NCI-H345 treated with DMSO at 0.1 percent for 48 hours (cell line): ENCODE results near the gene NDUFS5.
"Not testable (repeated sequence)": the region's sequence is repeated elsewhere in the genome, so short reads cannot be mapped to it uniquely, and the experiment has no call there.

Source experiments
- DNase-seq: peaks from one replicate; lab custom pipeline; 2025; ENCODE audit not compliant: unreplicated experiment; lab: John Stamatoyannopoulos, UW

NDUFS5 gene

DNA sequence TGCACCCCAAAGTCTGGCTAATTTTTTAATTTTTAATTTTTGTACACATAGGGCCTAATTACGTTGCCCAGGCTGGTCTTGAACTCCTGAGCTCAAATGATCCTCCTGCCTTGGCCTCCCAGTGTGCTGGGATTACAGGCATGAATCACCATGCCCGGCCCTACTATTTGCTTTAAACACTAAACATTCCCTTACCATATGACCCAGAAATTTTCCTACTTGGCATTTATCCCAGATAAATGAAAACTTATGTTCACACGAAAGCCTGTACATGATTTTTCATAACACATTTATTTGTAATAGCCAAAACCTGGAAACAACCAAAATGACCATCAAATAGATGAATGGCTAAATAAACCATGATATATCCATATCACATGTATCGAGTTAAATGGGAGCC, 35.8 kb downstream of the NDUFS5 start:
- no peak for DNase-seq

DNA sequence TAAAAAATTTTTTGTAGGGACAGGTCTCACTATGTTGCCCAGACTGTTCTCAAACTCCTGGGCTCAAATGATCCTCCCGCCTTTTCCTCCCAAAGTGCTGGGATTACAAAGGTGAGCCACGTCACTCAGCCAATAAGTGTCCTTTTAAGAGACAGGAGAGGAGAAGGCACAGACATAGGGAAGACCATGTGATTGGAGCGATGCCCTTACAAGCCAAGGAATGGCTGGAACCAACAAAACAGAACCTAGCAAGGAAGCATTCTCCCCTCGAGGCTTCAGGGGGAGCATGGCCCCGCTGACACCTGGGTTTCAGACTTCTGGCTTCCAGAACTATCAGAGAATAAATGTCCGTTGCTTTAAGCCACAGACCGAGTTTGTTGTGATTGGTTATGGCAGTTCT, 37.0 kb downstream of the NDUFS5 start:
- DNase-seq: no peak

DNA sequence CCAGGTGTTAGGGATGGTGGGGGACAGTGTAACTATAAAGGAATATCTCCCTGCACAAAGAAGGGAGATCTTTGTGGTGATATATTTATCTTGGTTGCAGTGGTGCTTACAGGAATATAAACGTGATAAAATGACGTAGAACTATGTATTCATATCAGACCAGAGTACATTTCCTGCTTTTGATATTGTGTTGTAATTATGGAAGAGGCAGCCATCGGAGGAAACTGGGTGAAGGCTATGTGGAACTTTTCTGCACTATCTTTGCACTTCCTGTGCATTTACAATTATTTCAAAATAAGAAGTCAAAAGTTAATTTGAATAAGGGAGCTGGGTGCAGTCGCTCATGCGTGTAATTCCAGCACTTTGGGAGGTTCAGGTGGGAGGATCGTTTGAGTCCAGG, 37.6 kb downstream of the NDUFS5 start:
- no peak for DNase-seq

DNA sequence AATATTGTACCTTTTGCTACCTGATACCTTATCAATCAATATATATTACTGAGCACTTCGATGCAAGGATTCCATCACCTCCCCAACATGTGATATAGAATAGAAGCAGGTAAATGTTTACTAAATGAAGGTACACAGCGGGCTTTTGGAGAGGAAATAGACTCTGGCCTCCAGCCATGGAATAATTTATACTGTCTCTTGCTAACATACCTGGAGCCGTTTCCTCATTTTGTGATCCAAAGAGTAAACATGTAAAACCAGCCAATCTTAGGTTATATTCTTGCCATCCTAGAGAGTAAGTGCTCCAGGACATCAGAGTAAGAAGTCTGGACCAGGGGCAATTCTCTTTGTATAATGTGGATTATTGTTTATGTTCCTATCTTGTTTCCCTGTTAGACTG, 39.4 kb downstream of the NDUFS5 start:
- no peak for DNase-seq

DNA sequence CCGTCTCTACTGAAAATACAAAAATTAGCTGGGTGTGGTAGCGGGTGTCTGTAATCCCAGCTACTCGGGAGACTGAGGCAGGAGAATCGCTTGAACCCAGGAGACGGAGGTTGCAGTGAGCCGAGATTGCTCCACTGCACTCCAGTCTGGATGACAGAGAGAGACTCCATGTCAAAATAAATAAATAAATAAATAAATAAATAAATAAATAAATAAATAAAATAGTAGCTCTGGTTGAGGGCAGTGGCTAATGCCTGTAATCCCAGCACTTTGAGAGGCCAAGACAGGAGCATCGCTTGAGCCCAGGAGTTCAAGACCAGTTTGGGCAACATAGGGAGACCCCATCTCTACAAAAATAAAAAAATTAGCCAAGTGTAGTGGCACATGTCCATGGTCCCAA, 42.1 kb downstream of the NDUFS5 start:
- not testable (repeated sequence) for DNase-seq

DNA sequence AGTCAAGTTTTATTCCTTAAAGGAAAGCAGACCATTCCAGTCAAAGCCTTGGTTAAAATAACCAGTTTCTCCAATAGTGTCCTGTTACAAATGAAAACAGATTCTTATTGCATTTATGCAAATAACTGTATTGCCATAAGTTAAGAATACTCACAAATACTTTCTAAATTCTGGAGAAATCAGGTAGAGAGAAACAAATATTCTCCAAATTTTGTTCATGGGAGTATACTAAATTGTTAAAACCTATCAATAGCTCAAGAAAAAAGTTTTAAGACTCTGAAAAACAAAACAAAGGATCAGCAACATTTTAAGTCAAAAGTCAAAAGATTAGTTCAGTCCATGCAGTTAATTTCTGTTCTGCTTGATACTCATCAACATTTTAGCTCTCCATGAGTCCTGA, 45.4 kb downstream of the NDUFS5 start:
- not testable (repeated sequence) for DNase-seq

DNA sequence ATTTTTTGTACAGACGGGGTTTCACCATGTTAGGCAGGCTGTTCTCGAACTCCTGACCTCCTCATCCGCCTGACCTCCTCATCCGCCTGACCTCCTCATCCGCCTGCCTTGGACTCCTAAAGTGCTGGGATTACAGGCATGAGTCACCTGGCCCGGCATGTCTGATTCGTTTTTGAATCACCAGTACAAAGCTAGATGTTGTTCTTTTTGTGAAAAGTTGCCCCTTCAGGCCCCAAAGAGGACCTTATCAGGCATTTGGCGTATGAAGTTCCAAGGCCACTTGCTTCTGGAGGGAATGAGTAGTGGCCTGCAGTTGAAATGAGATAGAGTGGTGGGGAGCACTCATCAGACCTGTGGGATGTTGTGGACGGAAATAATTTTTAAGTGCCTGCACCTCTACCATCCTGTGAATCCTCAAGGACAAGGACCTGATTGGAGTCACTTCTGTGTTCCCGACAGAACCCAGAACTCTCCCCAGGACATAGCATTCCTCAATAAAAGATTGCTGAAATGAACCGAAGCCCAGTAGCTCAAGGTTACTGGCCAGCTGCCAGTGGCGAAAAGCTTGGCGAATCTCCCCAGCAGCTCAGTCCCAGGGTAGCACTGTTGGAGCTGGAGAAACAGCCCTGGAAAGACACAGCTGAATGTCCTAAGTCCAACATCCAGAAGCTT, 50.1 kb downstream of the NDUFS5 start:
- DNase-seq: no peak

DNA sequence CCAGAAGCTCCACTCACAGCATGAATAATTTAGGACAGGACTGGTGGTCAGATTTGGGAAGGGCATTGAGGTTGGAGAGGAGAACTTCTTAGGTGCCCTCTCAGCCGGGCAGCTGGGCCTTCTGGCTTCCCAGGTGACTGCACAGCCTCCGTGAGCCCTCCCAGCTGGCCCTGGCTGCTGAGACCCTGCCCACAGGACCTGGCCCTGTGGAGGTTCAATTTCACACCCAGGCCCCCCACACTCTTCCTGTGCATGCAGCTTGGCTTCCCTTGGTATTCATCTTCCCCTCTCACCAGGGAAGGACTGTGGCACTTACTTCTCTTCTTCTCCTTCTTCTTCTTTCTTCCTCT, 50.6 kb downstream of the NDUFS5 start:
- no peak for DNase-seq

DNA sequence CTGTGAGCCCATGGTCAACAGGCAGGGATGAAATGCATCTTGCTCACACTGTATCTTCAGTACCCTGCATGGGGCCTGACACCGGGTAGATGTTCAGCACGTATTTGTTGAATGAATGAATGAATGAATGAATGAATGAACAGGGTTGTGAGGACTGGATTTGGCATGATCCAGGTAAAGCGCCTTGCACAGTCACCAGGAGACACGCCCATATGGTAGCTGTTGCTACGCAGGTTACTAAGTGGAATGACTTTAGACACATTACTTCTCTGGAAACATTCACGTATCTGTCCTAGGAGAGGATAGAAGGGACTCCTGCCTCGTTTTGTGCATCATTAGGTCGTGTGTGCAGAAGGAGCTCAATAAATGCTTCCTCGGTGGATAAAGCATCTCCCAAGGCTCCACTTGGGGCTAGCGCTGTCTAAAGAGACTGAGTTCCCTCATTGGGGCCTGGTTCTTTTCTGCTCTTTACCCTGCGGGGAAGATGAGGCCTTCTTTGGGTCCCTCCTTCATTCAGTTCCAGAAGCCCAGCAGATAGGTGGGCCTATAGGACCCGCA, 54.2 kb downstream of the NDUFS5 start:
- DNase-seq: no peak

DNA sequence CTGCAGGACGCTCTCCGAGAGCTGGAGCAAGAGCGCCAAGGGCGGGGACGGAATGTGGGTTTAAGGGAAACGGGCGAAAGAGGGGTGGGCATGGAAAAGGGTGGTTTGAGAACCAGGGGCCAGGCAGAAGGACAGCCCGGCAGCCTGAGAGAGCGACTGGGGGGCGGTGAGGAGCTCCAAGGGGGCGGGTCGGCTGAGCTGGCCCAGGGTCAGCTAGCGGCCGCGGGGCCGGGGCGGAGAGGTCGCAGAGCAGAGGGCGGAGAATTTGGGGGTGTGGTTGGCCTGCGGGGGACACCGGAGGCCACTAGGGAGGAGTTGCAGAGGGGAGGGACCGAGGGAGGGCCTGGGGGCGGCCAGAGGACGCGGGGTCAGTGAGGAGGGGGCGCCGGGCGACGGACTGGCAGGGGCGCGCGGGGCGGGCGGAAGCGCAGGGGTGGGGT, 54.7 kb downstream of the NDUFS5 start:
- DNase-seq: no peak

DNA sequence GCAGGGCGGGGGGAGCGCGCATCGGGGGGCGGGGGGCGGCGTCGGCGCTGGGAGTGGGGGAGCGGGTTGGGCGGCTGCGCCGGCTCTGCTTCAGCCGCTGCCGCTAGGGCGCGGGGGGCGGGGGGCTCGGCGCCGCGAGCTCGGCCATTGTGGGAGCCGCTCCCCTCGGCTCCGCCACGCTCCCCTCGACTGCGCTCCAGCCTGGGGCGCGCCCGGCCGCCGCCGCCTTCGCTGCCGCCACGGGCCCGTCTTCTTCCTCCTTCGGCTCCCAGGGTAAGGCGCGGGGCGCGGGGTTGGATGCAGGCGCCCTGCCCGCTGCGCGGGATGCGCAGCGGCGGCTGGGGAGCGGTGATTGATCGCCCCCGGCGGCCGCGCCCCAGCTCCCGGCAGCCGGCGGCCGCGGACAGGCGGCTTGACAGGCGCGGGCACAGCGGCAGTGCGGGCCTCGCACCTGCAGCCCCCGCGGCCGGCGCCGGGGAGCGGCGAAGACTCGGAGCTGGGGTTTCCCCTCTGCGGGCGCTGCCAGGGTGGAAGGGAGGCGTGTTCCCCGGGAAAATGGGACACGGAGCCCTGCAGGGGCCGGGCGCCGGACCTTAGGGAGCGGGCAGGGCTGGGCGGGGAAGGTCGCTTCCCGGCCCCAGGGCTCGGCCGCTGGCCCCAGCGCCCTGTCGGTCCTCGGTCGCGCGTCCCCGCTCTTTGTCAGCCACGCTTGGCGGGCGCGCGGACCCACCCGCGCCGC, 55.3 kb downstream of the NDUFS5 start:
- no peak for DNase-seq

DNA sequence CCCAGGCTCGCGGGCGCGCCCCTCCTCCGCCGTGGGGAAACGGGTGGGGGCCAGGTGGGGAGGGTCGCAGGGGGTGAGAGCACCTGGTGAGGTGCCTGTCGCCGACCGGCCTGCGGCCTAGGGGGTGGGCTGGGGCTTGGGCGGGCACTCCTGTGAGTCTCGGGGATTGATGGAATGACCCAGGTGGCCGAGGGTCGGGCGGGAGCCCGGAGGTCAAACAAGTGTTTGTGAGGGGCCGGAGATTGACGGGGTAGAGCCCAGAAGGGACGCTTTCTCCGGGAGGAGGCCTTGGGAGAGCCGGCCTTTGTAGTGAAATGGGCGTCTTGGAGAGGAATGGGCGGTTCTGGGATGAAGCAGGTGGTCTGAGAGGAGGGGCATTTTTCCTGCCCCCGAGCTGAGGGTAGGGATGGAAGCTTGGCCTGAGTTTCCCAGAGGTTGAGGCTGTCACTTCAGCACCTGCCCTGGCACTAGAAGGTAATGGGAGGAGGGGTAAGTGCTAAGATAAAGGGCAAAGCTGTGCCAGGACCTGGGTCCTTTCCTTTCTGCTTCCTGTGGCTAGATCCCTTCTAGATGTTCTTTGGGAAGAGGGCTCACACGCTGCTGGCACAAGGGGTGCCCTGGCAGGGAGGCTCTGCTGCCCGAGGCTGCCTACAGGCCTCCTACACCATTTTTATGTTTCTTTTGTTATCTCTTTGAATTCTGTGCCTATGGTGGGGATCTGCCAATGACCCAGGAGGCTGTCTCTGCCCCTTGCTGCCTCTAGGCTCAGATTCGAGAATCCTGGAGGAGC, 56.1 kb downstream of the NDUFS5 start:
- DNase-seq: no peak

DNA sequence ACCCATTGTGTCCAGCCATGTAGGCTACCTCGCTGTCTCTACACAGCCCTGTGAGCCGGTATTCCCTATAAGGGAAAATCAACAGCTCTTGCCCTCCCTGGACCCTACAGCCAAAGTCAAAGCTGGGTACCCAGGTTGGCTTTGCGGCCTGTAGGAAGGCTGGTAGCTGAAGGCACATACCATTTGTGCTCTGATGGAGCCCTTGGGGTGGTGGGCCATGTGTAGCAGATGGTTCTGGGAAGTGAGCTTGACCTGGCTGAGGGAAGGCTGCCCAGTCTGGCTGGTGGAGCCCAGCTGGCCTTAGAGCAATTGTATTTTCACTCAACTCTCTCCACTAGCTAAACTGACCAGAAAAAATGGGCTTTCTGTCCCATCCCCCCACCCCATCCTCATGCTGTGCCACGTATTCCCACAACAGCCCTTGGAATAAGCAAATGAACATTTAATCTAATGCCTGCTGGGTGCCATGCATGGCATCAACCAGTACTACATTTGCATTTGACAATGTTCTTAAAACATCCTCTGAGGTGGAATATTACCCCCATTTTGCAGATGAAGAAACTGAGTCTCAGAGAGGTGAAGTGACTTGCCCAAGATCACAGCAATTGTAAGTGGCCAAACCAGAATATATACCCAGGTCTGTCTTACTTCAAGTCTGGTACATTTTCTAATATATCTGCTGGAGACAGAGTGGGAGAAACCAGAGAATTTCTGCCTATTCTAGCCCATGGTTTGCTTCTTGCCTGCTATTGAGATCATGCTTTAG, 56.8 kb downstream of the NDUFS5 start:
- DNase-seq: no peak

DNA sequence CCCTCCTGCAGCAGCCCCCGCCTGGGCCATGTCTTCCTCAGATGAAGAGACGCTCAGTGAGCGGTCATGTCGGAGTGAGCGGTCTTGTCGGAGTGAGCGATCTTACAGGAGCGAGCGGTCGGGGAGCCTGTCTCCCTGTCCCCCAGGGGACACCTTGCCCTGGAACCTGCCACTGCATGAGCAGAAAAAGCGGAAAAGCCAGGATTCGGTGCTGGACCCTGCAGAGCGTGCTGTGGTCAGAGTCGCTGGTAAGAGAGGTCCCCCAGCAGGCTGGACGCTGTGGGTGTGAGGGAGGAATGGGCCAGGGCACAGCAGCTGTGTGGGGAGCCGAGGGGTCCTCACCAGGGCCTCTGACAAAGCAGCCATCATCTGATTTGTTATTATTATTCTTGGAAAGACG, 58.0 kb downstream of the NDUFS5 start:
- DNase-seq: no peak
